ENCODE results near the gene SNRPA1. TPM values are rescaled to one million over a fixed set of nuclear protein-coding genes. Genes with fewer than 3 reads are reported as not detected.

The SNRPA1 gene
- total RNA-seq, 4 donors from 2014 or later = 29.0 to 48.4 (median 38.5) TPM

DNA sequence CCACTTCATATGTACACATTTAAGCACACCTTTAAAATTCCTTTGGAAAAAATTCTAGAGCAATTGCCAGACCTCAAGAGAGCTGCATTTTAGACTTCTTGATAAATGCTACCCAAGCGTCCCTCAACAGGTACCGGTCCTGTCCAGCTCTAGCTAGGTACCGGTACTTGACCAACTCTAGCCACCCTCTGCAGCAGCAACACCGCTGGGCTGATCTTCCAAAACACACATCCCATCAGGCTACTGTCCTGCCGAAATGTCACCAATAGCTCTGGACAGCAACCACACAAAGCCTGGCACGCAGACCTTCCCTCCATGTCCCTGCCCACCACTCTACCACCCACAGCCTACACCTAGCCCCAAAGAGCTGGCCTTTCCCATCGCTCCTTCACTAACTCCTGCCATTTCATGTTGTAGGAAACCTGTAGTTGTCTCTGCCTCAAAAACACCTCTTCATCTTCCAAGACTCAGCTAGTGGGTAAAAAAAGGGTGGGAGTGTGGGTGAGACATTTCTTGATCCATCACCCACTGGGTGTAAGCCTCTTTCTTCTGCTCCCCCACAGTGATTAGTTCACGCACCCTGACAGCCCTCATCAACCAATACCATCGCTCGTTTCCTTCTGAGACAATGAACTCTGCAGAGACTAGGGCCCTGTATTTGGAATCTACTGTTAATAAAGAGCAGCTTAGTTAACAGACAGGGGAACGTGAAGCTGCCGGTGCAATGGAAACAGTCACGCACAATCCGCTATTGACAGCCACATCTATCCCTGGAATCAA, 50.0 kb downstream of the SNRPA1 start:
- intact Hi-C loops (cut with DNase I; ENCODE audit: low total_unique reads) = no loop called here
- WGBS, 2 donors = 92 to 94% methylated on average over 14 of the region's 14 CpGs
- TF ChIP-seq, protein P1, sequence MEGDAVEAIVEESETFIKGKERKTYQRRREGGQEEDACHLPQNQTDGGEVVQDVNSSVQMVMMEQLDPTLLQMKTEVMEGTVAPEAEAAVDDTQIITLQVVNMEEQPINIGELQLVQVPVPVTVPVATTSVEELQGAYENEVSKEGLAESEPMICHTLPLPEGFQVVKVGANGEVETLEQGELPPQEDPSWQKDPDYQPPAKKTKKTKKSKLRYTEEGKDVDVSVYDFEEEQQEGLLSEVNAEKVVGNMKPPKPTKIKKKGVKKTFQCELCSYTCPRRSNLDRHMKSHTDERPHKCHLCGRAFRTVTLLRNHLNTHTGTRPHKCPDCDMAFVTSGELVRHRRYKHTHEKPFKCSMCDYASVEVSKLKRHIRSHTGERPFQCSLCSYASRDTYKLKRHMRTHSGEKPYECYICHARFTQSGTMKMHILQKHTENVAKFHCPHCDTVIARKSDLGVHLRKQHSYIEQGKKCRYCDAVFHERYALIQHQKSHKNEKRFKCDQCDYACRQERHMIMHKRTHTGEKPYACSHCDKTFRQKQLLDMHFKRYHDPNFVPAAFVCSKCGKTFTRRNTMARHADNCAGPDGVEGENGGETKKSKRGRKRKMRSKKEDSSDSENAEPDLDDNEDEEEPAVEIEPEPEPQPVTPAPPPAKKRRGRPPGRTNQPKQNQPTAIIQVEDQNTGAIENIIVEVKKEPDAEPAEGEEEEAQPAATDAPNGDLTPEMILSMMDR (IDR thresholded peaks at IDR 0.05) = no peak
- TF ChIP-seq POLR2A (IDR thresholded peaks at IDR 0.05) = no peak
- peak in 1 of 2 donors; percentile 61 for DNase-seq (ENCODE audit: low spot score in 2 of 2)
- no peak overlapping the region for H3K4me3 ChIP-seq (ENCODE audit: low read depth, poor library complexity, severe bottlenecking)

DNA sequence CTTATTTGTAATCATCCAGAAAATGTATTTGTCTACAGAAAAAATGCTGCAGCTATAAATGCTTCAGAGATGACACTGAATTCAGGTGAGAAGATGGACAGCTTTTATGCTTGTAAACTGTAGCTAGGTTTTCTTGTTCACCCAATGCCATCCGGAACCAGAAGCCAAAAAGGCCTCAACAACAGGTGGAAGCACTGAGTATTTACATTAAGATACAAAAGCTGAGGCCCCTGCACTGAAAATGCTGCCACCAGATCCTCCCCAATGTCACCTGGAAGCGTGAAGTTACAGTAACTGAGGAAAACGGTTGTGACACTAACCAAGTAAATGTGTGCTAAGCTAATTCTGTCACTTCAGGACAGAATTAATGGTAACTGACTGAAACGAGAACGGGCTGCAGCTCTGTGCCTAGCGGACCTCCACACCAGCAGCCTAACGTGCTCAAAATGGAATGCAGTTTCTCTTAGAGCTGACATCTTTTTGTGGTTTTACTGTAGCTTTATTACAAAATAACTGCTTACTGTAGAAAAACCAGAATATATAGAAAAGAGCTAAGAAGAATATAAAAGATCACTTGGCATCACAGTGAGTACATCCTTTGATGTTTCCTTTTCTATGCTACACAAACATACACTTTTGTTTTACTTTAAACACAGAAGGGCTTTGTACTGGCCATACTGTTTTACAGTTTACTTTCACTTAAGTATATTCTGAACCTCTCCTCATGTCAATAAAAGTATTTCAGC, 50.8 kb downstream of the SNRPA1 start:
- DNase-seq (ENCODE audit: low spot score in 2 of 2) = peak in 1 of 2 donors; percentile 34
- intact Hi-C loops (cut with DNase I; ENCODE audit: low total_unique reads) = no loop called here
- TF ChIP-seq, protein P1 (IDR thresholded peaks at IDR 0.05) = no peak
- no peak for TF ChIP-seq POLR2A (IDR thresholded peaks at IDR 0.05)
- H3K4me3 ChIP-seq (ENCODE audit: low read depth, poor library complexity, severe bottlenecking) = no peak overlapping the region
- WGBS, 2 donors = 54 to 59% methylated on average over 7 of the region's 7 CpGs

DNA sequence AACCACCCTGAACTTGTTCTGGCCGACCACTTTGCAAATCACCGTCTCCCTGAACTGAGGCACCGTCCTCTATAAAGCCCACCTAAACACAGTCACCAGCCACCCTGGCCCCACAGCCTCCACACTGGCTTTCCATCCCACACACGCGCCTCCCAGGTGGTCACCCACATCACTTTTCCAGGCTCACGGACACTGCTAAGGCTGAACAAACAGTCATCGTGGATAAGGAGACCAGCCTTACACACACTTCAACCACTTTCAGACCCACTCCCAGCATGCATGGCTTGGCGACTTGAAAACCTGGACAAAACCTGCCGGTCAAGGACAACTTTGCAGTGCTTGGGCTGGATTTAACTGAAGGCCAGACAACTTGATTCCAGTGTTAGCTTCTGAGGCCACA, 51.6 kb downstream of the SNRPA1 start:
- WGBS, 2 donors = 88 to 93% methylated on average over 9 of the region's 9 CpGs
- intact Hi-C loops (cut with DNase I; ENCODE audit: low total_unique reads) = no loop called here
- TF ChIP-seq, protein P1 (IDR thresholded peaks at IDR 0.05) = no peak
- TF ChIP-seq POLR2A (IDR thresholded peaks at IDR 0.05) = no peak
- DNase-seq (ENCODE audit: low spot score in 2 of 2) = peak in 1 of 2 donors; percentile 70
- no peak overlapping the region for H3K4me3 ChIP-seq (ENCODE audit: low read depth, poor library complexity, severe bottlenecking)

DNA sequence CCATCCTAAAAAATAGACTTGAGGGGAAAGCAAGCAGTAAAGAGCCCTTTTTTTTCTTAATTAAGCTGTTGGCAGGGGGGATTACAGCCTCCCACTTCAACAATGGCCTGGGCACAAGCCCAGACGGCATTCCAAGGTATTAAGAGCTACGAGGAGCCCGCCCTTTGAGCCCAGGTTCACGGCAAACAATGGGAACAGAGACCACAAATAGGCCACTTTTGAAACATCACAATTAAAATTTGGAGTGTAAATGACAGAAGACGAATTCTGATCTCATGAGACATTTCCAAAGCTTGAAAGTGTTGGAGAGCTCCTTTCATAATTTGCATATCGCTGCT, 52.1 kb downstream of the SNRPA1 start:
- no peak overlapping the region for H3K4me3 ChIP-seq (ENCODE audit: low read depth, poor library complexity, severe bottlenecking)
- peak in 1 of 2 donors; percentile 57 for DNase-seq (ENCODE audit: low spot score in 2 of 2)
- WGBS, 2 donors = 49 to 50% methylated on average over 6 of the region's 6 CpGs
- no peak for TF ChIP-seq POLR2A (IDR thresholded peaks at IDR 0.05)
- TF ChIP-seq, protein P1 (IDR thresholded peaks at IDR 0.05) = no peak
- intact Hi-C loops (cut with DNase I; ENCODE audit: low total_unique reads) = no loop called here

DNA sequence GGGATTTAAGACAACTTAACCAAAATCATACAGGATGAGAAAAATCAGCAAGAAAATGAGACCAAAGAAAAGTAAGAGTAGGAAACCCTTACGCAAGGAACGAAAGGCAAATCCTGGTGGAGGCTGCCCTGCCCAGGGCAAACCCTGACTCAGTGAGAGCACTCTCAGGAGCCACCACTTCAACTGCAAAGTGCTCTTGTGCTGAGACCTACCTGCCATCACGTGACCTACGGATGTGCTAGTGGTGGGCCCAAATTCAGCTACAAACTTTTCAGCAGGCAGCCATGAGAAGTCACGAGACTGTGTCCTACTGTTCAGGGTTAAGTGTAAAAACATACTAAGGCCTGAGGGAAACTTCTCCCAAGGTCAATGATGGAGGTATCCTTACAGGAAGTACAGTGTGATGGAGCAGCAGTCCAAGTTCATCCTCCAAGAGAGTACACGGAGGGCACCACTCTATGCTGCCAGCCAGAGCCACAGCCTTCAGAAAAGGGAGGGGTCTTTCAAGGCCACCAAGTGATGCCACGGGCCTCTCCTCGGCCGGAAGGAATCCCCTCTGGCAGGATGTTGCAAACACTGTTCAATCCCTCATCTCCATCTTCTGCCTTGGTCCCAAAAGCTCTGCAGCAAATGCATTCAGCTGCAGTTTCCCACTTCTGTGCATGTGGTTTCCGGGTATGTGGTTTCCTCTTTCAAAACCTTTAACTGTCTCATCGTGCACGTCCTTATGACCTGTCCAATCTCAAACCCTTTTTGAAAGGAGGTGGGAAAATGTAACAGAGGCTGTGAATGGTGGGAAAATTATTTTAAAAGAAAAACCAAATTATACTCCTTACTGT, 52.7 kb downstream of the SNRPA1 start:
- intact Hi-C loops (cut with DNase I; ENCODE audit: low total_unique reads) = no loop called here
- H3K4me3 ChIP-seq (ENCODE audit: low read depth, poor library complexity, severe bottlenecking) = no peak overlapping the region
- 45 to 48% methylated on average over 12 of the region's 12 CpGs for WGBS, 2 donors
- TF ChIP-seq POLR2A (IDR thresholded peaks at IDR 0.05) = no peak
- TF ChIP-seq, protein P1 (IDR thresholded peaks at IDR 0.05) = no peak
- DNase-seq (ENCODE audit: low spot score in 2 of 2) = peak in 1 of 2 donors; percentile 64
